IMR-90 (cell line): ENCODE results near the gene EGLN1. TPM values are rescaled to one million over a fixed set of nuclear protein-coding genes. Genes with fewer than 3 reads are reported as not detected.
"Not testable (repeated sequence)": the region's sequence is repeated elsewhere in the genome, so short reads cannot be mapped to it uniquely, and the experiment has no call there.

Source experiments
- ATAC-seq: fragments of 200-7000 bp; cut with Tn5 transposase; 2 replicates; pipeline ENCODE4 v1.9.1; 2020; ENCODE audit warnings: low read depth, mild to moderate bottlenecking, moderate library complexity
- BruUV-seq: library from RNA; stranded (reverse); fragments of 400-500 nt; replicated peaks from 2 replicates; lab custom pipeline; 2021; lab: Mats Ljungman, UMichigan
- CTCF ChIA-PET: fragments of 300-600 bp; formaldehyde crosslinking; extraction: SDS; loops from one replicate; lab custom pipeline; 2021; ENCODE audit warnings: antibody characterized with exemption; lab: Yijun Ruan, JAX
- POLR2A ChIA-PET: fragments of 300-600 bp; sonication (Branson Sonifier 250); formaldehyde crosslinking; loops from one replicate; lab custom pipeline; 2022; ENCODE audit warnings: antibody characterized with exemption; ENCODE audit not compliant: unreplicated experiment; lab: Charles Lee
- DNase-seq: peaks from one replicate; pipeline ENCODE4 v3.0.0; 2013
- H2AFZ ChIP-seq: replicated peaks from 2 replicates; pipeline ENCODE3; 2013; ENCODE audit warnings: low read length, mild to moderate bottlenecking; ENCODE audit not compliant: poor library complexity
- H2AK5ac ChIP-seq: 2 replicates; pipeline ENCODE4 v1.6.1; 2013; ENCODE audit warnings: low read depth, low read length, inconsistent platforms
- H2AK9ac ChIP-seq: replicated peaks from 2 replicates; pipeline ENCODE3; 2013; ENCODE audit warnings: mild to moderate bottlenecking, low read depth, low read length, moderate library complexity; ENCODE audit not compliant: poor library complexity
- H2BK120ac ChIP-seq: 2 replicates; pipeline ENCODE4 v1.6.1; 2013; ENCODE audit warnings: low read depth, low read length, inconsistent platforms
- H2BK15ac ChIP-seq: 3 replicates; pipeline ENCODE4 v1.6.1; 2013; ENCODE audit warnings: low read depth, low read length, inconsistent platforms
- H2BK20ac ChIP-seq: 2 replicates; pipeline ENCODE4 v1.6.1; 2013; ENCODE audit warnings: low read depth, mild to moderate bottlenecking, inconsistent platforms, low read length, moderate library complexity
- H2BK5ac ChIP-seq: 2 replicates; pipeline ENCODE4 v1.6.1; 2013; ENCODE audit warnings: mild to moderate bottlenecking, low read depth, low read length, inconsistent platforms; ENCODE audit not compliant: poor library complexity, severe bottlenecking
- H3K14ac ChIP-seq: replicated peaks from 2 replicates; pipeline ENCODE4 v1.6.1; 2013; ENCODE audit warnings: low read depth, low read length, inconsistent platforms
- H3K18ac ChIP-seq: 2 replicates; pipeline ENCODE4 v1.6.1; 2013; ENCODE audit warnings: low read depth, low read length, control low read depth
- H3K23ac ChIP-seq: 2 replicates; pipeline ENCODE4 v1.6.1; 2013; ENCODE audit warnings: low read depth, low read length, inconsistent platforms
- H3K27ac ChIP-seq: 2 replicates; pipeline ENCODE4 v1.5.1; 2013; ENCODE audit warnings: mild to moderate bottlenecking, control low read depth, low read length; ENCODE audit not compliant: insufficient read depth
- H3K27me3 ChIP-seq: 2 replicates; pipeline ENCODE4 v1.6.1; 2013; ENCODE audit warnings: low read length; ENCODE audit not compliant: control insufficient read depth, insufficient read depth
- H3K36me3 ChIP-seq: 2 replicates; pipeline ENCODE4 v1.6.1; 2013; ENCODE audit warnings: low read length, mixed read lengths; ENCODE audit not compliant: control insufficient read depth, insufficient read depth
- H3K4ac ChIP-seq: 2 replicates; pipeline ENCODE4 v1.6.1; 2013; ENCODE audit warnings: low read depth, low read length, inconsistent platforms
- H3K4me1 ChIP-seq: 2 replicates; pipeline ENCODE4 v1.6.1; 2013; ENCODE audit warnings: low read length, mixed read lengths; ENCODE audit not compliant: control insufficient read depth, insufficient read depth
- H3K4me2 ChIP-seq: 2 replicates; pipeline ENCODE4 v1.6.1; 2013; ENCODE audit warnings: low read depth, mild to moderate bottlenecking, control low read depth, low read length, moderate library complexity
- H3K4me3 ChIP-seq: 2 replicates; pipeline ENCODE4 v1.5.1; 2013; ENCODE audit warnings: low read depth, mild to moderate bottlenecking, control low read depth, low read length, moderate library complexity; ENCODE audit not compliant: insufficient read depth
- H3K56ac ChIP-seq: 2 replicates; pipeline ENCODE4 v1.6.1; 2013; ENCODE audit warnings: low read length, inconsistent platforms; ENCODE audit not compliant: insufficient read depth; ENCODE audit errors: extremely low read depth
- H3K79me1 ChIP-seq, 2 experiments: 2 replicates each; pipeline ENCODE4 v1.6.1; 2013; ENCODE audit warnings: low read length in 2 of 2, inconsistent platforms in 1 of 2, low read depth in 1 of 2
- H3K9ac ChIP-seq: 2 replicates; pipeline ENCODE4 v1.6.1; 2013; ENCODE audit warnings: low read depth, low read length, control low read depth
- H3K9me1 ChIP-seq: 2 replicates; pipeline ENCODE4 v1.6.1; 2013; ENCODE audit warnings: low read length, inconsistent platforms; ENCODE audit not compliant: insufficient read depth
- H3K9me3 ChIP-seq: 2 replicates; pipeline ENCODE4 v1.6.1; 2013; ENCODE audit warnings: low read length; ENCODE audit not compliant: control insufficient read depth, insufficient read depth
- H4K20me1 ChIP-seq: 2 replicates; pipeline ENCODE4 v1.6.1; 2013; ENCODE audit warnings: low read length, inconsistent platforms; ENCODE audit not compliant: insufficient read depth
- H4K5ac ChIP-seq: 2 replicates; pipeline ENCODE4 v1.6.1; 2013; ENCODE audit warnings: mild to moderate bottlenecking, low read depth, low read length, control low read depth
- H4K8ac ChIP-seq, 2 experiments: 2 replicates each; pipeline ENCODE4 v1.6.1; 2013; ENCODE audit warnings: low read depth in 2 of 2, low read length in 2 of 2, control low read depth in 1 of 2, inconsistent platforms in 1 of 2
- H4K91ac ChIP-seq: 2 replicates; pipeline ENCODE4 v1.6.1; 2013; ENCODE audit warnings: low read depth, low read length, inconsistent platforms; ENCODE audit not compliant: insufficient read depth
- WGBS, 2 experiments: methylation state at CpG; one replicate each; pipeline versions ENCODE4 v1.1.5 to v1.1.7; 2013; ENCODE audit warnings: missing lambda C conversion rate in 2 of 2; ENCODE audit not compliant: insufficient read length in 1 of 2; ENCODE audit errors: extremely low coverage in 2 of 2; 5-methylcytosine and 5-hydroxymethylcytosine counted together
- dilution Hi-C: fragments of 300-500 bp; cut with HindIII; formaldehyde crosslinking; loops from one replicate; pipeline ENCODE4 v1.14.3; 2018; ENCODE audit warnings: low sequenced_read_pairs; ENCODE audit not compliant: unreplicated experiment
- in situ Hi-C: fragments of 300-500 bp; cut with MboI; formaldehyde crosslinking; loops from 3 replicates; pipeline ENCODE4 v1.14.3; 2019; ENCODE audit warnings: low sequenced_read_pairs, inconsistent platforms, mixed read lengths
- intact Hi-C: fragments of 100-400 bp; cut with micrococcal nuclease; formaldehyde crosslinking; loops from 2 replicates; pipeline ENCODE4 v1.10.0; 2022
- polyA plus RNA-seq, 3 experiments: library from polyadenylated mRNA; depleted of rRNA; stranded (reverse); fragments of >200 nt; gene quantifications; 2 replicates each; pipeline ENCODE4 v1.2.3, GENCODE V29; 2012; ENCODE audit warnings: low replicate concordance in 1 of 3
- total RNA-seq: library from RNA; depleted of rRNA; stranded (reverse); fragments of >200 nt; gene quantifications from 2 replicates; pipeline ENCODE4 v1.2.3, GENCODE V29; 2012

The EGLN1 gene
- total and polyA plus RNA-seq, 2 of the 4 experiments (the other 2 are of a cell fraction): 25.7 to 26.9 TPM

GRCh38 chr1:231471500-231471899 lies 49.4 kb upstream of the EGLN1 start:
- WGBS, 2 experiments: no CpG with 5 or more reads among the region's 5 CpGs
- H4K91ac ChIP-seq, intact Hi-C loops, POLR2A ChIA-PET, H3K27ac ChIP-seq, H2AK5ac ChIP-seq, H2BK5ac ChIP-seq, H3K9me1 ChIP-seq, H2AFZ ChIP-seq, H2BK20ac ChIP-seq, H4K8ac ChIP-seq, H3K23ac ChIP-seq, H3K36me3 ChIP-seq, H2BK120ac ChIP-seq, H4K5ac ChIP-seq, H2AK9ac ChIP-seq, H4K20me1 ChIP-seq, H3K27me3 ChIP-seq, BruUV-seq, in situ Hi-C loops, H3K56ac ChIP-seq, H3K79me1 ChIP-seq, H3K4ac ChIP-seq, ATAC-seq, DNase-seq, H3K18ac ChIP-seq, H3K4me1 ChIP-seq, CTCF ChIA-PET, H3K14ac ChIP-seq, H3K4me2 ChIP-seq, dilution Hi-C loops, H3K4me3 ChIP-seq, H3K9ac ChIP-seq, H2BK15ac ChIP-seq, H3K9me3 ChIP-seq: not testable (repeated sequence)

GRCh38 chr1:231471027-231471426 lies 48.9 kb upstream of the EGLN1 start:
- H4K8ac ChIP-seq, H4K91ac ChIP-seq, H3K27me3 ChIP-seq, H2BK15ac ChIP-seq, H3K4me3 ChIP-seq, H2BK20ac ChIP-seq, H3K4me2 ChIP-seq, intact Hi-C loops, H2AFZ ChIP-seq, in situ Hi-C loops, dilution Hi-C loops, H3K9me1 ChIP-seq, H2BK120ac ChIP-seq, H2BK5ac ChIP-seq, H3K79me1 ChIP-seq, H2AK9ac ChIP-seq, H3K18ac ChIP-seq, H3K4ac ChIP-seq, POLR2A ChIA-PET, ATAC-seq, H2AK5ac ChIP-seq, H3K27ac ChIP-seq, CTCF ChIA-PET, H3K9me3 ChIP-seq, H3K36me3 ChIP-seq, H3K14ac ChIP-seq, H3K23ac ChIP-seq, H3K9ac ChIP-seq, BruUV-seq, H4K5ac ChIP-seq, H4K20me1 ChIP-seq, H3K4me1 ChIP-seq, H3K56ac ChIP-seq, DNase-seq: not testable (repeated sequence)
- no CpG with 5 or more reads among the region's 3 CpGs for WGBS, 2 experiments
